ENCODE measurements around the gene KIF9.
"Not testable (repeated sequence)": the region's sequence is repeated elsewhere in the genome, so short reads cannot be mapped to it uniquely, and the experiment has no call there.

The KIF9 gene

DNA sequence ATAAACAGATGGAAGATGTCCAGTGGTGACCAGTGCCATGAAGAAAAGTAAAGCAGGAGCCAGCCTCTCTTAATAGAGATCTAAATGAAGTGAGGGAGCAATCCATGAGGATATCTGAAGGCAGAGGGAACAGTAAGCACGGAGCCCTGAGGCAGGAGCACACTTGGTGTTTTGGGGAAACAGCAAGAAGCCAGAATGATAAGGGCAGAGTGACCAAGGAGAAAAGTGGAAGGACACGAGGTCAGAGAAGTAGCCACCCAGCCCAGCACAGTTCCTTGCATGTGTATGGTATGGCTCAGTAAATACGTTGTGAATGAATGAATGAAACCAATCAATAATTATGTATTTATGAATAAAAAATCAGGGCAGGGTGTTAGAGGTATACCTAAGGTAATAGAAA lies 11.8 kb upstream of the KIF9 start:
- no peak for DNase-seq

DNA sequence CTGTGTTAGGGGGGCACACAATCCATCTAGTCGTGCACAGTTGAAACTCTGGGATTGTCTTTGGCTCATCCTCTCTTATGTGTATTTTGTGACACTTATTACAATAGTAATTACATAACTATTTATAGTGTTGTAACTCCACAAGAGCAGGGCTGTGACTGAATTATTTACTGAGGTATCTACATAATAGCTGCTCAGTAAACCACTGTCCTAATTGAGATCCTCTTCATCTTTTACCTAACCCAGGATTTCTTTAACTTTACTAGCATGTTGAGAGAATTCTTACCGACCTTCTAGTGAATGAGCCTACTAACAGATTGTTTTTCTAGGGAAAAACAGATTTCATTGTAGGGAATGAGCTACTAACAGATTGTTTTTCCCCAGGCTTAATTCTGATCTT lies 11.2 kb upstream of the KIF9 start:
- no peak for DNase-seq

DNA sequence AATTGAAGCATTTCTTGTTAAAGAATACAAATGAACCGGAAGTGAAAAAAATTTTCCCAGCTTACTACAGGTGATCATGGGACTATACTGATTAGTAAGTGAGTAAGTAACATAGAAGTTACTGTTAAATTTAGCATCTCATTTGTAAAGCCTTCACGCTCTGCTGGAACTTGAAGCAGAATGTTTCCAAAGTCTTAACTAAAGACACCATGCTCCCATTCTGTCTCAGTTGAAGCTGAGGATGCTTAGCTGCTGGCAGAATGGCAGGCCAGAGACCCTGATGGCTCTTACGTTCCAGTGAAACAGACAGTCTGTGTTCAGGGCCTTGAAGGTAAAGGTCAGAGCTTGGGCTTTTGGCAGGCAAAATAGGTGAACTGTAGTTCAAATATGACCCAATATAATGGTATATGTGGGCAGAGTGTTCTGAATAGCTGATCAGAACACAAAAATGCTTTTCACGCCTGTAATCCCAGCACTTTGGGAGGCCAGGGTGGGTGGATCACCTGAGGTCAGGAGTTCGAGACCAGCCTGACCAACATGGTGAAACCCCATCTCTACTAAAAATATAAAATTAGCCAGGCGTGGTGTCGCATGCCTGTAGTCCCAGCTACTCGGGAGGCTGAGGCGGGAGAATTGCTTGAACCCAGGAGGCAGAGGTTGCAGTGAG lies 9.3 kb upstream of the KIF9 start:
- not testable (repeated sequence) for DNase-seq

DNA sequence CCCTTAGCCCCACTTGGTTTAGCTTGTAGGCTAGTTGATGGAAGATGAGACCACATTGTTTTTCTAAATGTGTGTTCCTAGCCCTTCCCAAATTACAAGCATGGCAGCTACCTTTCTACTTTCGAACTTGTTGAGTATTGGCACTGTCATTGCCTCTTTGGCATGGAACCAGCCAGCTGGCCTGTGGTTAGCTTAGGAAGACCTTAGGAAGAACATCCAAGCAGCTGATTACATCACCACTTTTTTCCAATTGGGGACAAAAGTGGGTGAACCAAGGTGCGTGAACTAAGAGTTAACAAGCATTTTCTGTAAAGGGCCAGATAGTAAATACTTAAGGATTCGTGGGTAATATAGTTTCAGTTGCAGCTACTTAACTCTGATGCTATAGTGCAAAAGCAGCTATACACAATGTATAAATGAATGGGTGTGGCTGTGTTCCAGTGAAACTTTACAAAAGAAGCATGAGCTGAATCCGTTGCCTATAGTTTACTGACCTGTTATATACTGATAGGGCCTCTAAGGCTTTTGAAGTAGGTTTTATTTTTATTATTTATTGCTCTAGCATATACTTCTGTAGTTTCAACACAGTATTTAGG lies 8.7 kb upstream of the KIF9 start:
- no peak for DNase-seq

DNA sequence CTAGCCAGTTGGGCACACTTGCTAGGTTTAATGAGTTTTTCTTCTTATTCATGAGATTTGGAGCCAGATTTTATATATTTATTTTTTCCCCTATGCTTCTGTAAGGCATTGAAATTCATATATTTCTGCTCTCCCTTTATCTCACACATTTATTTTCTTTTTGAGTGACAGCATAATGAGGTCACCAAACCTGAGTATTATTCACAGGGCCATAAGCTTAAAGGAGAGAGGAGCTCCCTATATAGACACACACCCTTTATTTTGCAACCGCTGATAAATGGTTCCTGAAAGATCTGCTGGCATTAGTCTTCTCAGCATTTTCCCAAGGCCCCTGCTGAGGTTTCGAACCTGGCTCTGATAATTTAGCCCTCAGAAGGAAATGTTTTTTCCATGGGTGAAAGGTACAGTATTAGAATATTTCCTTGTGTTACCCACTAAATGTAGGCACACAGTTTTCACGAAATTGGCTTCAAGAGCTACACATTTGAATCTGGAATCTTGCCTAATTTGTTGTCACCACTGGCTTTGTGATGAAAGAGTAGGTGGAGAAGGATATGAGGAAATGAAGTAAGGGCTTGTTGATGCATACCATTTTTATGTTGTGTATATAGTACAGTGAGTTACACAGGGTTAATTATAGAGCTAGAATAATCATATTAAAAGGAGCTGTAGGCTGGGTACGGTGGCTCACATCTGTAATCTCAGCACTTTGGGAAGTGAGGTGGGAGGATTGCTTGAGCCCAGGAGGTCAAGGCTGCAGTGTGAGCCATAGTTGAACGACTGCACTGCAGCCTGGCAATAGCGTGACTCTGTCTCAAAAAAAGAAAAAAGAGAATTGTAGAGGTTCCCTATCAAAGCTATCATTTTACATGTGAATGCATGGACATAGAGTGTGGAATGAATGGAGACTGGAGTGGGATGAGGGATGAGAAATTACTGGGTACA lies 6.6 kb upstream of the KIF9 start:
- peak; percentile 85 for DNase-seq

DNA sequence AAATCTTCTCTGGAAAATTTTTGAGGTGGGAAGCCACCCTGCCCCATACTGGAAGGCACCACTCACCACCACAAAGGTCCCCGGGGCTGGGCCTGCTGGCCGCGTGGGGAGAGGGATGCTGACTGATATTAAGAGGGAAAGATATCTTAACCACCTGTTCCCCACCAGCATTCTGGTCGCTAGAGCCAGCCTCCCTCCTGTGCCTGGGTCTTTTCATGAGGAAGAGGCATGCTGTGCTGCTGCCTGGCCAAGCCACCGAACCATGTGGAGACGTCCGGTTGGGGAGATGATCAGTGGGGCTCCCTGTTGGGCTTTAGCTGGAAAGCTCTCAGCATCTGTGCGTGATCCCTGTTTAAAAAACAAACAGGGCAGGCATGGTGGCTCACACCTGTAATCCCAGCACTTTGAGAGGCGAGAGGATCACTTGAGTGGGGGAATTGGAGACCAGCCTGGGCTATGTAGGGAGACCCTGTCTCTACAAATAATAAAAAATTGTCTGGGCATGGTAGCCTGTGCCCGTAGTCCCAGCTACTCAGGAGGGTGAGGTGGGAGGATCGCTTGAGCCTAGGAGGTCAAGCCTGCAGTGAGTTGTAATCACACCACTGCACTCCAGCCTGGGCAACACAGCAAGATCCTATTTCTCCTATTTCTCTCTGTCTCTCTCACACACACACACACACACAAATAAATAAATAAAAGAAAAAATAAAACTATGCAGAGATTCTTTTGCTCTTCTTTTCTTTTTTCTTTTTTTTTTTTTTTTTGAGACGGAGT lies 1.2 kb upstream of the KIF9 start:
- no peak for DNase-seq

DNA sequence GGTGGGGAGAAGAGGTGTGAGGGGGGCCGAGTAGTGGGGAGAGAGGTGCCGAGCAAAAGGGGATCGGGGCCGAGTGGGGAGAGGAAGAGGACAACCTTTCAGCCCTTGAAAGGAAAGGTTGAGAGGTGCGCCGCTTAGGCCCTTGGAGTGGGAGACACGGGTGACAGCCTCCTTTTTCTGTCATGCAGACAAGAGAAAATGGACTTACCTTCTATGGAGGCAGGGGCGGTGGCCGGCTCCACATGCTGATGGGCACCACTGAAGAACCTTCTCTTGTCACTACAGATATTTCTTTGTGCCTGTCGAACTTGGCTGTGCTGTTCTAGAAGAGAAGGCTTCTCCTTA lies 566 bp upstream of the KIF9 start:
- DNase-seq: no peak

DNA sequence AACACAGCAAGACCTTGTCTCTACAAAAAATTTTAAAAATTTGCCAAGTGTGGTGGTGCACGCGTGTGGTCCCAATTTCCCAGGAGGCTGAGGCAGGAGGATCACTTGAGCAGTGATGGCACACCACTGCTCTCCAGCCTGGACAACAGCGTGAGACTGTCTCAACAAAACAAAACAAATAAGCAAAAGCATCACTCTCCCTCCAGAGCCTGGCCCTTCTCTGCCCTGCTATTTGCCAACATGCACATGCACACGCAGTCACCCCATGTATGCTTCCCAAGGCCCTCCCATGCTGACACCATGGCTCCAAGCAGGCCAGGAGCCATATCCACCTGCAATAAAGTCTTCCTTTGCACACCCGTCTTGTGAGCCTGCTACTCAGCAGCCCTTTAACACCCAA lies 2.1 kb downstream of the KIF9 start:
- DNase-seq: no peak

DNA sequence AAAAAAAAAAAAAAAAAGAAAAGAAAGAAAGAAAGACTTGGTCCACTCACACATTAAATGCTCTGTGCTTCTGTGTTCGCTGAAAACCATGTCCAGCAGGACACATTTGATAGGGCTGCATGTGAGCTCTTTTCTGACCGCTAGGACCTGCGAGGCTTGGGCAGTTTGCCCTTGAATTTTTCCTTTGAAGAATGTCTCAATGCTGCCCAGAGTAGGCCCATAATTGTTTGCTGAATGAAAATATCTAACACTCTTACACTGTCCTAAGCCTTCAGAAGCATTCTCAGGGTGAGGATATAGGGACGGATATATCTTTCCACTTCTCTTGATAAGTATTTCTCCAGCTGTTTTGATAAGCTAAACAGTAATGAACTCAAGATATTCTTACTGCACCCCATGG lies 6.0 kb downstream of the KIF9 start:
- no peak for DNase-seq

DNA sequence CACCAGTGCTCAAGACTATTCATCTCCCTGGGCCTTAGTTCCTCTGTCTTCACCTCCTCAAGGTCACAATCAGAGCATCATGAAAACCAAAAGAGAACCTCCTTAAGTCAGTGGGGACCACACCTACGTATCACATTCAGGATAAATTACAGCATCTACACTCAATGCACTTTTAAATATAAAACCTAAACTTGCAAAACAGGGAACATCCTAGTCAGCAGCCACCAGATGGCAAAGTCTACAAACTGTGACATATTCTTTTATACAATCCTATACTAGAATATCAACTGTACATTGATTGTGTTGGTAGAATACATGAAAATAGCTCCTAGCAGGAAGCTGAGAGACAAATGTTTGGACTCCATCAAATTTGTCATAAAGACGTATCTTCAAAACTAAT lies 7.9 kb downstream of the KIF9 start:
- no peak for DNase-seq

DNA sequence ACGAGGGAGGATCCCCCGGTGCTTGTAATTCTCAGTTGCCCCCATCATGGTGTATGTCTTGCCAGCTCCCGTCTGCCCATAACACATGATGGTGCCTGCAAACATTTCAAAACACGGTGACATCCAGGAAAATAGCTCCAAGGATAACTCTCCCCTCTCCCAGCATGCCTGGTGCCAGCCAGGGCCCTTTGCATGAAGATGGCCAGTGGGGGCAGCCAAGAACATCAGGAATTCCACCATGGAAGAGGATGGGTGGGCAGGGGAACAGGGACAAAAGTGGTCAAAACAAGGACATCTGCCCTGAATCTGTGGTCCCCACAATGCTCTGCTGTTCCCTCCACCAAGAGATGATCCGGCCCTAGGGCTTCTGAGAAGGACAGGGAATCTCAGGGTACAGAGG lies 9.0 kb downstream of the KIF9 start:
- DNase-seq: no peak

DNA sequence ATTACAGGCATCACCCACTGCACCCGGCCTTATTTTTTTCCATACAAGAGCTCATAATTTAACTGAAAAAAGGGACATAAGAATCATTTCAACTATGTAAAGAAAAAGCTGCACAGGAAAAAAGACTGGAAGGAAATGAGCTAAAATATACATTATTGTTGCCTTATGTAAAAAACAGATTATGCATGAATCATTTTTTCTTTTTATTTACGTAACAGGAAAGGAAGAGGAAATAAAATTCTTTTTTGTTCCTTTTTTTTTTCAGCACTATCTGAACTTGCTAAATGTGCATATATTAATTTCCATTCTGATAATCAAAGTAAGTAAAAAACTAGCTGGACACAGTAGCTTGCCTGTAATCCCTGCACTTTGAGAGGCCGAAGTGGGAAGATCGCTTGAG lies 12.1 kb downstream of the KIF9 start:
- DNase-seq: peak; percentile 55

DNA sequence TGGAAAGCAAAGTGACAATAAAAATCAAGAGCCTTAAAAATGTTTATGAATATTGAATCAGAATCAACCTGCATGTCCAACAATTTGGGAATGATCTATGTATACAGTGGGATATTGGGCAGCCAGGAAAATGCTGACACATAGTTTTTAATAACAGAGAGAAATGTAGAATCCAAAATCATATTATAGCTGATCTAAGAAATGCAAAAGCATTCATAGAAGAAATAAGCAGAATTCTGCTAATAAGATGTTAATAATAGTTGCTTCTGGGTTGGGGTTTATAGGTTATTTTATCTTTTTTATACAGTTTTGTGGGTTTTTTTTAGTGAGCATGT lies 15.1 kb downstream of the KIF9 start:
- DNase-seq: no peak

DNA sequence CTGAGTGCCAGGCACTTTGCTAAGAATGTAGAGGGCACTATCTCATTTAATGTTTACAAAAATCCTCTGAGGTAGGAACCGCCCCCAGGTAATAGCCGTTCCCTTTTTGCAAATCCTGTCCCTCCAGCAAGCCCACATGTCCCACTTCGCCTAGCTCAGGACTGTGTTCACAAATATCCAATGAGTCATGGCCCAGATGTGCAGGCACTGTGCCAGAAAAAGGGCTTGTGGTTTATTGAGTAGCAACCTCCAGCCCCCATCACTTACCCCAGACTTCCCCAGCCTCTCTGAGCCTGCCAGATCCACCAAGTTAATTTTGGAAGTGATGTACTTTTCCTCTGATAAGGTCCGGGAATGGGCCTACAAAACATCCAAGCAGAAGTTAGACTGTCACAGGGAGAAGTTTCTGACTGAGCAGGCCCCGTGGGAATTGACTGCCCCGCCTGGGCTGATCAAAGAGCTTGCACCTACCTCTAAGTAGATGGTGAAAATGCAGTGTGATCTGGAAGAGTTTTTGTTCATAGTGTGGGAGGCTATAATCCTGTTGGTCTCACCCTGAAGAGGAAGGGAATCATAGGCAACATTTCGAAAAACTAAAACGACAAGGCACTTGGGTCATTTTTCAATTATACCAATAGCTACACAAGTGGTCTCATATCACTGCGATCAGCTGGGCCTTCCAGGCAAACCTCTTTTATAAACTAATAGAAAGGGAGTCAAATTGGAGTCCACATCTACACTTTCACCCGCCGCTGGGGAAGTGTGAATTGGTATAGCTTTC lies 15.7 kb downstream of the KIF9 start:
- peak; percentile 59 for DNase-seq

DNA sequence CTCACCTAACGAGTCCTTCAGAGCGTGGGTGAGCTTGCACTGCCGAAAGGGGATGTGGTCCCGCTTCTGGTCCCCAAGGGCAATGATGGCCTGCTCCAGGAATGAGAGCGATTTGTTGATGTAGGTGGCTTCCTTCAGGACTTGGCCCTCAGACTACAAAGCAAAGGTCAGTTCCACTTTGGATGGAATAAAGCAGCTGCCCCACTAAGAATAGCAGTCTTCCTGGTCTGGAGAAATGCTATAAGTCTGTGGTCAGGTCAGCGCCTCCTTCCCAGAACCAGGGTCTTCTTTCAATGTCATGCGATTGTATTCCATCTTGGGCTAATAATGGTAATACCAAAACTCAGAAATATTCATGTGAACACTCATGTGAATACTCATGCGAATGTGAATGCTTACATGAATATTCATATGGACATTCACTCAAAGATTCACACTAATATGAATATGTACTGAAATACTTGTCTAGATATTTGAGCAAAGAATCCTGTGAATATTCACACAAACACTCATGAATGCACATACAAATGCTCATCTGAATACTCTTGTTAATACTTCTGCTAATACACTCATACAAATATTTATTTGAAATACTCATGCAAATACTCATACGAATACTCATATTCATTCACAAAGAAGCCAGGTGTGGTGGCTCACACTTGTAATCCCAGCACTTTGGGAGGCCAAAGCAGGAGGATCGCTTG lies 16.7 kb downstream of the KIF9 start:
- DNase-seq: no peak

DNA sequence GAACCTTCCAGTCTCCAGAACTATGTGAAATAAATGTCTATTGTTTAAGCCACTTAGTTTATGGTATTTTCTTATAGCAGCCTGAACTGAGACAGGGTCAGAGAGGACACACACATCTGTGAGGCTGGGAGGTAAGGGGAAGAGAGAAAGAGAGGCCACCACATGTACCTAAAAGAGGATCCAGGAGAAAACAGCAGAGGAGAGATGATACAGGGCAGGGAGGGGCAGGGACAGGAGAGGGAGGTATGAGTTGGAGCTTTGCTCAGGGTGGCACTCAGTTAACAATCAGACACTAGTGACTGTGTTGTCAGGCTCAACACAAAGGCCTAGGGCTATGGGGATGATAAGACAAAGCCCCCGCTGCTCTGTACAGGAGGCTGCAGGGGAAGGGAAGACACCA lies 17.6 kb downstream of the KIF9 start:
- DNase-seq: no peak

DNA sequence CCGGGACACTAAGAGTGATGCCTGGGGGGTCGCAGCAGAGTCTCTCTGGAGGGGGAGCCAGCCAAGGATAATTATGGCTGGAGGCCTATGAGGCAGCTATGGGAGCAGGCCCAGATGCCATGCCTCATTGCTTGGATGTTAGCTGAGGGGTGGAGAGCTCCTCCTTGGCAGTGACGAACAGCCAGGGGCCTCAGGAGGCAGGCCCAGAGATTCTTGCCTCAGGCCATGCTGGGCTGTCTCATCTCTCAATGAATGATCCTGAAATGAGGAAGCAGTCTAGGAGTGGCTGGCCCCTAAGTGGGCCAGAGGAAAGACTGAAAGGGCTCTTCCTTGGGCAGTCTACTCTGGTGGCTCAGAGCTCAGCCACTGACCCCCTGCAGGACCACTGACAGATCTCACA lies 21.3 kb downstream of the KIF9 start:
- DNase-seq: peak; percentile 36

DNA sequence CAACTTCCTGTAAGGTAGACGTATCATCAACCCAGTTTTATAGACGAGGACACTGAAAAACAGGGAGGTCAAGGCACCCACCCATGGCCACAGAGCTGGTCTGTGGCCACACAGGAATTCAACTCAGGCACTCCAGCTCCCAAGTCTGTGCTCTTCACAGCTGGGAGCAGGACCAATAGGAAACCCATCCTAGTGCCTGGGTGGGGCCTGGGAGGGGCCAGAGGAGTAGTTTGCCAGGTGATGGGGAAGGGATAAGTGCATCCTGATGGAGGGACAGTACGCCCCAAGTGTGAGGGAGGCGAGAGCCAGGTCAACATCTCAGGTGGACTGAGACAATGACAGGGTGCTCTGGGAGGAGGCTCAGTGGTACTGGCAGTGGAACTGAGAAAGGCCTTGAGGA lies 22.0 kb downstream of the KIF9 start:
- no peak for DNase-seq

DNA sequence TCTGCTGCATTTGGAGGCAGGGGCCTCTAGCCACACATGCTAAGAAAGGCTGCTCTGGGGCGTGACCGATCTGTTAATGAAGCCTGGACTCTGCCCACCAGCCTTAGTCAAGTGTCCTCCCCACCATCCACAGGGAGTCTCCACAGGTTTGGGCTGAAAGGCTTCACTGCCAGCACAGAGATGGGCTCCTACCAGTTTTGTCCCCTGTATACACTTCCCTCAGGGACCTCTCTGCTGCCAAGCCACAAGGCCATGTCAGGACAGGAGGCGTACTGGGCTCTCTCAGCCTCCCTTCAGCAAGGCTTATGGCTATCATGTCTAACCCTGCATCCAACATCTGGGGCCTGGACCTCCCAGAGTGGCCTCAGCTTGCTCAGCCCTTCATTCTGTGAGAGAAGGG lies 23.5 kb downstream of the KIF9 start:
- no peak for DNase-seq

DNA sequence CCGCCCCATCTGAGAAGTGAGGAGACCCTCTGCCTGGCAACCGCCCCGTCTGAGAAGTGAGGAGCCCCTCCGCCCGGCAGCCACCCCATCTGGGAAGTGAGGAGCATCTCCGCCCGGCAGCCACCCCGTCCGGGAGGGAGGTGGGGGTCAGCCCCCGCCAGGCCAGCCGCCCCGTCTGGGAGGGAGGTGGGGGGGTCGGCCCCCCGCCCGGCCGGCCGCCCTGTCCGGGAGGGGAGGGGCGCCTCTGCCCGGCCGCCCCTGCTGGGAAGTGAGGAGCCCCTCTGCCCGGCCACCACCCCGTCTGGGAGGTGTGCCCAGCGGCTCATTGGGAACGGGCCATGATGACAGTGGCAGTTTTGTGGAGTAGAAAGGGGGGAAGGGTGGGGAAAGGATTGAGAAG lies 26.3 kb downstream of the KIF9 start:
- DNase-seq: not testable (repeated sequence)

DNA sequence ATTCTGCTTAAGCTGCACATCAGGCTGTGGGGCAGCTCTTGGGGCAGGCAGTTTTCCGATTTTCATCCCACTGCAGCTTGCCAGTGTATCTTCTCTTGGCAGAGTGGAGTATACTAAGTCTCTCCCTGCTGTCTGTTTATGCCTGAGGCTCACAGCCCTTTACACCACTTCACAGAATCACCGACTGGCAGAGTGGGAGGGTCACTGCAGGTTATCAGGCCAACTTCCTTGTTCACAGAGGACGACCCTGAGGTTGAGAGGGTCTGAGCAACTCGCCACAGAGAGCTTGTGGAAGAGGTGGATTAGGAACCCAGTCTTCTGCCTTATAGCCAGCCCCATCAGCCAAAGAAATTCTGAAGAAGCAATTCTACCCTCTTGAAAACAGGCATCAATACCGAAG lies 30.9 kb downstream of the KIF9 start:
- no peak for DNase-seq

DNA sequence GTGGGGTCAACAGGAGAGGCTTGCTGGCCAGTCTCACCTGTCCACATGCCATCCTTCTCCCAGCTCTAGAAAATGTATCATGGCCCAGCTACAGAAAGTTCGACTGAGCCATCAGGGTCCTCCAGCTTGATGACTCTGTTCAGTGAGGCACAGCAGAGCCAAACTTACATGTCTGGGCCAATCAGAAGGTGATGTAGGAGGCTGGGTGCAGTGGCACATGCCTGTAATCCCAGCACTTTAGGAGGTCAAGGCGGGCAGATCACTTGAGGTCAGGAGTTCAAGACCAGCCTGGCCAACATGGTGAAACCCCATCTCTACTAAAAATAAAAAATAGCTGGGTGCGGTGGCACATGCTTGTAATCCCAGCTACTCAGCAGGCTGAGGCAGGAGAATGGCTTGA lies 31.5 kb downstream of the KIF9 start:
- not testable (repeated sequence) for DNase-seq

Data from inflammatory macrophage treated with lipopolysaccharide for 4 hours (primary cell).